Mucosa of rectum (tissue), 2 donors: ENCODE results near the gene SCEL.
"Not testable (repeated sequence)": the region's sequence is repeated elsewhere in the genome, so short reads cannot be mapped to it uniquely, and the experiment has no call there.

Experiments
- H3K27ac ChIP-seq, 2 donors: one replicate each; pipeline ENCODE4 v1.7.0; 2013; ENCODE audit warnings: inconsistent platforms in 2 of 2, low read depth in 2 of 2, low read length in 2 of 2
- H3K27me3 ChIP-seq, 2 donors: one replicate each; pipeline ENCODE4 v1.7.0; 2013; ENCODE audit warnings: low read length in 2 of 2; ENCODE audit not compliant: control insufficient read depth in 2 of 2, insufficient read depth in 2 of 2
- H3K36me3 ChIP-seq, 2 donors: one replicate each; pipeline ENCODE4 v1.7.0; 2013; ENCODE audit warnings: low read length in 2 of 2; ENCODE audit not compliant: control insufficient read depth in 2 of 2, insufficient read depth in 2 of 2
- H3K4me1 ChIP-seq, 2 donors: one replicate each; pipeline ENCODE4 v1.7.0; 2013; ENCODE audit warnings: low read length in 2 of 2, mild to moderate bottlenecking in 1 of 2; ENCODE audit not compliant: control insufficient read depth in 2 of 2, insufficient read depth in 2 of 2
- H3K4me3 ChIP-seq, 2 donors: one replicate each; pipeline ENCODE4 v1.7.0; 2013; ENCODE audit warnings: low read length in 2 of 2
- H3K9ac ChIP-seq, 2 donors: one replicate each; pipeline ENCODE4 v1.7.0; 2013; ENCODE audit warnings: low read length in 2 of 2, low read depth in 1 of 2, mild to moderate bottlenecking in 1 of 2
- H3K9me3 ChIP-seq, 2 donors: one replicate each; pipeline ENCODE4 v1.7.0; 2013; ENCODE audit warnings: low read length in 2 of 2; ENCODE audit not compliant: control insufficient read depth in 2 of 2
- donor health status: healthy.
- donor health status: Normal muscosa, but diverticular disease.

SCEL gene

DNA sequence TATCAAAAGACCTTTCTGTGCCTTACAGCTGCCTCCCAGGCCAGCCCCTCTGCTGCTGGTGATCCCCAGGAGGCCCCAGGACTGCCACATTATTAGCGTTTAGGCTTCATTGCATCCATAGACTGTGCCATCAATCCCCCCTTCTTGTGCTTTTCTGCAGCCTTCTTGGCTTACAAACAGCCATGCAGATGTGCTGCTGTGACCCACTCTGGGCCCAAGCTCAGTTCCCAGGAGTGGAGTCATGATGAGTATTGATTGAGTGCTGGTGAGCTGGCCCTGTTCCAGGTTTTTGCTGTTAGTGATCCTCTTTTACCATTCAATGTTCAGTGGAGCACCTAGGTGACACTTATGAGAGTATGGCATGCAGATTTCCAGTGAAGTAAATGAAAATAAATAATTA is 102.1 kb downstream of the SCEL start:
- Histone ChIP-seq H3K27me3 (no peaks in the 10 kb centered on the region), H3K9ac (no peak overlapping the region), H3K27ac (no peak overlapping the region), H3K4me3 (no peak overlapping the region), H3K9me3 (no peaks in the 10 kb centered on the region), H3K4me1 (no peaks in the 10 kb centered on the region), H3K36me3 (no peaks in the 10 kb centered on the region)

- Histone ChIP-seq H3K36me3 (no peaks in the 10 kb centered on the region), H3K27me3 (no peaks in the 10 kb centered on the region), H3K4me1 (no peaks in the 10 kb centered on the region), H3K27ac (no peak overlapping the region), H3K9ac (no peak overlapping the region), H3K4me3 (no peak overlapping the region), H3K9me3 (no peaks in the 10 kb centered on the region)
These were observed 114.9 kb downstream of the SCEL start for GRCh38 chr13:77650409-77650808.

DNA sequence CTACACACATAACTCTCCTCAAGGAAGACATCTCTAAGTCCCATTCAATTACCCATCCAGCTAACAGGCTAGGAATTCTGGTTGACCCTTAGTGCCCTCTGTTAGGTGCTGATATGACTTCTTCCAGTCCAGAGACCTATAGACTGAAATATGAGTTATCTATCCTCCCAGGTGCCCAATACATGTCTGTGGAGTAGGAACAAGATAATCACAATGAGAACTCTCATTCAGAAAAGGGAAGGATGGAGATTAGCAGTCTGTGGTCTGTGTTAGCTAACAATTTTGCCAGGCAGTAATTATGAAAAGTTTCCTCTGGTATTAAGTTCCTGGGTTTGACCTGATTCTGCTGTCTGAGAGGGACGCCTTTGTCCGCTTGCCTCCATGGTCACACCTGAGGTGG is 117.8 kb downstream of the SCEL start:
- no peaks in the 10 kb centered on the region for H3K9me3 ChIP-seq
- no peak overlapping the region for H3K4me3 ChIP-seq
- H3K36me3 ChIP-seq: no peaks in the 10 kb centered on the region
- H3K27me3 ChIP-seq: no peaks in the 10 kb centered on the region
- no peaks in the 10 kb centered on the region for H3K4me1 ChIP-seq
- H3K9ac ChIP-seq: no peak overlapping the region
- H3K27ac ChIP-seq: no peak overlapping the region

DNA sequence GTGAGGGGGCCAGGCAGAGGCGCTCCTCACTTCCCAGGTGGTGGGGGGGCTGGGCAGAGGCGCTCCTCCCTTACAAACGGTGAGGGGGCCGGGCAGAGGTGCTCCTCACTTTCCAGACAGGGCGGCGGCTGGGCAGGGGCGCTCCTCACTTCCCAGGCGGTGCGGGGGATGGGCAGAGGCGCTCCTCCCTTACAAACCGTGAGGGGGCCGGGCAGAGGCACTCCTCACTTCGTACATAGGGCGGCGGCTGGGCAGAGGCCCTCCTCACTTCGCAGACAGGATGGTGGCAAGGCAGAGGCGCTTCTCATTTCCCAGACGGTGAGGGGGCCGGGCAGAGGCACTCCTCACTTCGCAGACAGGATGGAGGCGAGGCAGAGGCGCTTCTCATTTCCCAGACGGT is 124.5 kb downstream of the SCEL start:
- H3K27me3 ChIP-seq, H3K27ac ChIP-seq, H3K9me3 ChIP-seq, H3K4me3 ChIP-seq, H3K36me3 ChIP-seq, H3K9ac ChIP-seq, H3K4me1 ChIP-seq: not testable (repeated sequence)

DNA sequence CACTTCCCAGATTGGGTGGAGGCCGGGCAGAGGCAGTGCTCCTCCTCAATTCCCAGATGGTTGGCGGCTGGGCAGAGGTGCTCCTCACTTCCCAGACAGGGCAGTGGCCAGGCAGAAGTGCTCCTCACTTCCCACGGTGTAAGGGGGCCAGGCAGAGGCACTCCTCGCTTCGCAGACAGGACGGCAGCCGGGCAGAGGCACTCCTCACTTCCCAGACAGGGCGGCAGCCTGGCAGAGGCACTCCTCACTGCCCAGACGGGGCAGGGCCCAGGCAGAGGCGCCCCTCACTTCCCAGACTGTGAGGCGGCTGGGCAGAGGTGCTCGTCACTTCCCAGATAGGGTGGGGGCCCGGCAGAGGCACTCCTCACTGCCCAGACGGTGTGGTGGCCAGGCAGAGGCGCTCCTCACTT is 125.3 kb downstream of the SCEL start:
- H3K27ac ChIP-seq: no peak overlapping the region
- H3K27me3 ChIP-seq: no peaks in the 10 kb centered on the region
- H3K9ac ChIP-seq: no peak overlapping the region
- no peaks in the 10 kb centered on the region for H3K36me3 ChIP-seq
- H3K9me3 ChIP-seq: no peaks in the 10 kb centered on the region
- no peaks in the 10 kb centered on the region for H3K4me1 ChIP-seq
- H3K4me3 ChIP-seq: no peak overlapping the region

GRCh38 chr13:77662301-77662700 is 126.8 kb downstream of the SCEL start:
- not testable (repeated sequence) for H3K4me1 ChIP-seq, H3K36me3 ChIP-seq, H3K9me3 ChIP-seq, H3K27ac ChIP-seq, H3K9ac ChIP-seq, H3K4me3 ChIP-seq, H3K27me3 ChIP-seq

DNA sequence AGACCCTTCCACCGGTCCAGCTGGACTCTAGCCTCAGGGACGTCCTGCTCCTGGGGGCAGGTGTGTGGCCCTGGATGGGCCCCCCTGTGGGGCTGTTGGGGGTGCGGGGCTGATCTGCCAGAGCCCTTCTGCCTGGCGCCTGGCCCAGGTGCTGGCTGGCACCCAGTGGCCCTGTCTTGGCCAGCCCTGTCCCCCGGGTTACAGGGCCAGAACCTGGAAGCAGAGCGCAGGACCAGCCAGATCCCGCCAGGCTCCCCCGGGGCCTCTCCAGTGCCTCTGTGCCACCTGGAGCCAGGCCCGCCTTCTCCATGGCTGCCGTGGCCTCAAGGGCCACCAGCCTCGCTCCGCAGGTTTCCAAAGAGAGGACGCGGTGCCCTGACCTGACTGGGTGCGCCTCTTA is 127.3 kb downstream of the SCEL start:
- H3K9me3 ChIP-seq, H3K27me3 ChIP-seq, H3K4me1 ChIP-seq, H3K4me3 ChIP-seq, H3K9ac ChIP-seq, H3K36me3 ChIP-seq, H3K27ac ChIP-seq: not testable (repeated sequence)

GRCh38 chr13:77674852-77675251 is 139.3 kb downstream of the SCEL start:
- no peaks in the 10 kb centered on the region for H3K4me1 ChIP-seq
- no peak overlapping the region for H3K9ac ChIP-seq
- no peaks in the 10 kb centered on the region for H3K9me3 ChIP-seq
- no peak overlapping the region for H3K4me3 ChIP-seq
- no peaks in the 10 kb centered on the region for H3K27me3 ChIP-seq
- H3K36me3 ChIP-seq: no peaks in the 10 kb centered on the region
- H3K27ac ChIP-seq: no peak overlapping the region

GRCh38 chr13:77678691-77679235 is 143.3 kb downstream of the SCEL start:
- Histone ChIP-seq H3K27ac (no peak overlapping the region), H3K4me1 (no peaks in the 10 kb centered on the region)

DNA sequence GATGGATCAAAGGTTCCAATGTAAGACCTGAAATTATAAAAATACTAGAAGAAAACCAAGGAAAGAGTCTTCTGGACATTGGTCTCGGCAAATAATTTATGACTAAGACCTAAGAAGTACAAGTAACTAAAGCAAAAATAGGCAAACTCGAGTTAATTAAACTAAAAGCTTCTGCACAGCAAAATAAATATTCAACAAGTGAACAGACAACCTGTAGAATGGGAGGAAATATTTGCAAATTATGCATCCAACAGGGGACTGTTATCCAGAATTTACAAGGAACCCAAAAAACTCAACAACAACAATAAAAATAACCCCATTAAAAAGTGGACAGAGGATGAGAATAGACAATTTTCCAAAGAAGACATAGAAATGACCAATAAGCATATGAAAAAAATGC is 152.3 kb downstream of the SCEL start:
- H3K4me1 ChIP-seq: no peaks in the 10 kb centered on the region
- H3K27me3 ChIP-seq: no peaks in the 10 kb centered on the region
- no peak overlapping the region for H3K4me3 ChIP-seq
- no peak overlapping the region for H3K27ac ChIP-seq
- no peak overlapping the region for H3K9ac ChIP-seq
- H3K36me3 ChIP-seq: no peaks in the 10 kb centered on the region
- H3K9me3 ChIP-seq: no peaks in the 10 kb centered on the region

More at GRCh38 chr13:77678691-77679235, 143.3 kb downstream of the SCEL start:
- Histone ChIP-seq H3K27me3 (no peaks in the 10 kb centered on the region), H3K36me3 (no peaks in the 10 kb centered on the region), H3K9ac (no peak overlapping the region), H3K4me3 (no peak overlapping the region), H3K9me3 (no peaks in the 10 kb centered on the region)

DNA sequence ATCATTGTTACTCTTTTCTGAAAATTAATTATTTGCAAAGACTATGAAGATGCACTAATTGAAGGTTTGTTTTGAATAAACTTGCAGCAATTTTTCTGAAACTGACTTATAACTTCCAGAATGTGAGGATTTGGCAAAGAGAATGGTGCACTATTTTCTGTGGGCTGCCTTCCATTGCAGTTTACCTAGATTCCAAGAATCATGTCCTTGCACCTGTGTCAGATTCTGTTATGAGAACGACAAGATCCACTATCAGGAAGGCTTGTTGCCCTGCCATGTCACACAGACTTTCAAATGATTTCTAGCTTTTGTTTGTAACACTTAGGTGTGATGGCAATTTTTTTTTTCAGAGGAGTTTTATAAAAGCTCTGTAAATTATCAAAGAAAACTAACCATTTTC is 156.4 kb downstream of the SCEL start:
- Histone ChIP-seq H3K36me3 (no peaks in the 10 kb centered on the region), H3K9ac (no peak overlapping the region), H3K27me3 (peaks cover 3 to 16% of the 10 kb centered on the region in 2 donors), H3K9me3 (no peaks in the 10 kb centered on the region), H3K4me3 (no peak overlapping the region), H3K4me1 (no peaks in the 10 kb centered on the region), H3K27ac (no peak overlapping the region)
